NCI-H1436 (cell line): Measurements from ENCODE around the gene UNC5C.

Experiments used
- DNase-seq: peaks from one replicate; lab custom pipeline; 2025; lab: John Stamatoyannopoulos, UW

UNC5C gene

GRCh38 chr4:95465010-95465409 lies 83.8 kb downstream of the UNC5C start:
- no peak for DNase-seq

- no peak for DNase-seq
Measured at GRCh38 chr4:95462921-95463320, 85.9 kb downstream of the UNC5C start.

GRCh38 chr4:95457353-95457752 lies 91.4 kb downstream of the UNC5C start:
- no peak for DNase-seq

- no peak for DNase-seq
Measured at GRCh38 chr4:95450294-95450693, 98.5 kb downstream of the UNC5C start.

GRCh38 chr4:95446173-95446572 lies 102.6 kb downstream of the UNC5C start:
- DNase-seq, result no peak

GRCh38 chr4:95445251-95445650 lies 103.5 kb downstream of the UNC5C start:
- DNase-seq, result no peak

GRCh38 chr4:95444812-95445211 lies 104.0 kb downstream of the UNC5C start:
- DNase-seq, result no peak

GRCh38 chr4:95439896-95440295 lies 108.9 kb downstream of the UNC5C start:
- no peak for DNase-seq

- DNase-seq, result no peak
Measured at GRCh38 chr4:95439071-95439470, 109.7 kb downstream of the UNC5C start.

GRCh38 chr4:95432466-95432865 lies 116.3 kb downstream of the UNC5C start:
- DNase-seq, result no peak

GRCh38 chr4:95431678-95432077 lies 117.1 kb downstream of the UNC5C start:
- no peak for DNase-seq

GRCh38 chr4:95429416-95429815 lies 119.4 kb downstream of the UNC5C start:
- DNase-seq, result no peak

GRCh38 chr4:95428291-95429070 lies 120.3 kb downstream of the UNC5C start:
- no peak for DNase-seq

- no peak for DNase-seq
Measured at GRCh38 chr4:95426455-95426854, 122.3 kb downstream of the UNC5C start.

GRCh38 chr4:95422436-95422835 lies 126.3 kb downstream of the UNC5C start:
- DNase-seq, result no peak

GRCh38 chr4:95421869-95422268 lies 126.9 kb downstream of the UNC5C start:
- DNase-seq, result no peak

- DNase-seq, result no peak
Measured at GRCh38 chr4:95417531-95417930, 131.2 kb downstream of the UNC5C start.

- DNase-seq, result no peak
Measured at GRCh38 chr4:95415346-95415771, 133.4 kb downstream of the UNC5C start.

- DNase-seq, result no peak
Measured at GRCh38 chr4:95411371-95412088, 137.2 kb downstream of the UNC5C start.

GRCh38 chr4:95410387-95410977 lies 138.3 kb downstream of the UNC5C start:
- DNase-seq, result no peak

- no peak for DNase-seq
Measured at GRCh38 chr4:95409750-95410149, 139.0 kb downstream of the UNC5C start.

- DNase-seq, result no peak
Measured at GRCh38 chr4:95409127-95409526, 139.6 kb downstream of the UNC5C start.

- no peak for DNase-seq
Measured at GRCh38 chr4:95402299-95402698, 146.5 kb downstream of the UNC5C start.
